H9 (cell line): Measurements from ENCODE around the gene OOSP3. TPM values are rescaled to one million over a fixed set of nuclear protein-coding genes. Genes with fewer than 3 reads are reported as not detected.

Experiments
- DNase-seq: peaks from one replicate; pipeline ENCODE4 v3.0.0-alpha.2; 2017
- H2AFZ ChIP-seq: one replicate; pipeline ENCODE4 v1.6.1; 2013; ENCODE audit warnings: mild to moderate bottlenecking, low read length, control low read depth, moderate library complexity
- H2AK5ac ChIP-seq: 2 replicates; pipeline ENCODE4 v1.6.1; 2013; ENCODE audit warnings: low read length, control low read depth, mixed read lengths; ENCODE audit not compliant: insufficient read length
- H2BK120ac ChIP-seq: one replicate; pipeline ENCODE4 v1.6.1; 2013; ENCODE audit warnings: low read depth, mild to moderate bottlenecking, low read length, control low read depth, inconsistent platforms; ENCODE audit not compliant: poor library complexity, severe bottlenecking
- H2BK12ac ChIP-seq: 2 replicates; pipeline ENCODE4 v1.6.1; 2013; ENCODE audit warnings: low read length, control low read depth, mixed read lengths, low read depth; ENCODE audit not compliant: insufficient read length
- H2BK15ac ChIP-seq: 2 replicates; pipeline ENCODE4 v1.6.1; 2013; ENCODE audit warnings: low read depth, low read length, control low read depth
- H2BK20ac ChIP-seq: one replicate; pipeline ENCODE4 v1.6.1; 2013; ENCODE audit warnings: low read depth, mild to moderate bottlenecking, low read length, control low read depth, inconsistent platforms; ENCODE audit not compliant: poor library complexity, severe bottlenecking
- H2BK5ac ChIP-seq: 2 replicates; pipeline ENCODE4 v1.6.1; 2013; ENCODE audit warnings: low read length, control low read depth, mixed read lengths; ENCODE audit not compliant: insufficient read length
- H3K14ac ChIP-seq: 2 replicates; pipeline ENCODE4 v1.6.1; 2013; ENCODE audit warnings: low read length, control low read depth; ENCODE audit not compliant: insufficient read depth
- H3K18ac ChIP-seq: 2 replicates; pipeline ENCODE4 v1.6.1; 2013; ENCODE audit warnings: low read depth, mild to moderate bottlenecking, mixed read lengths, low read length, control low read depth; ENCODE audit not compliant: insufficient read length
- H3K23ac ChIP-seq: 2 replicates; pipeline ENCODE4 v1.6.1; 2013; ENCODE audit warnings: low read length, control low read depth, mixed read lengths, low read depth; ENCODE audit not compliant: insufficient read length
- H3K23me2 ChIP-seq: 2 replicates; pipeline ENCODE4 v1.6.1; 2013; ENCODE audit warnings: low read depth, mild to moderate bottlenecking, mixed read lengths, low read length, control low read depth; ENCODE audit not compliant: insufficient read length, poor library complexity, severe bottlenecking
- H3K27ac ChIP-seq: 2 replicates; pipeline ENCODE4 v1.5.1; 2013; ENCODE audit warnings: low read length, control low read depth, mixed read lengths, low read depth; ENCODE audit not compliant: insufficient read length
- H3K27me3 ChIP-seq: 2 replicates; pipeline ENCODE4 v1.6.1; 2013; ENCODE audit warnings: low read length, control low read depth, inconsistent platforms; ENCODE audit not compliant: insufficient read depth
- H3K4ac ChIP-seq: 2 replicates; pipeline ENCODE4 v1.6.1; 2013; ENCODE audit warnings: low read depth, mild to moderate bottlenecking, control low read depth, inconsistent platforms, low read length, moderate library complexity
- H3K4me1 ChIP-seq: 2 replicates; pipeline ENCODE4 v1.6.1; 2013; ENCODE audit warnings: low read length, control low read depth, inconsistent platforms; ENCODE audit not compliant: insufficient read depth
- H3K4me2 ChIP-seq: 2 replicates; pipeline ENCODE4 v1.6.1; 2013; ENCODE audit warnings: low read length, control low read depth, mixed read lengths; ENCODE audit not compliant: insufficient read length, insufficient read depth
- H3K56ac ChIP-seq: 2 replicates; pipeline ENCODE4 v1.6.1; 2013; ENCODE audit warnings: low read depth, mild to moderate bottlenecking, mixed read lengths, low read length, control low read depth; ENCODE audit not compliant: insufficient read length
- H3K79me1 ChIP-seq: 2 replicates; pipeline ENCODE4 v1.6.1; 2013; ENCODE audit warnings: low read depth, mild to moderate bottlenecking, moderate library complexity, low read length, control low read depth, inconsistent platforms; ENCODE audit not compliant: insufficient read depth, poor library complexity, severe bottlenecking
- H3K79me2 ChIP-seq: 2 replicates; pipeline ENCODE4 v1.6.1; 2013; ENCODE audit warnings: low read length, control low read depth, inconsistent platforms; ENCODE audit not compliant: insufficient read depth
- H3K9ac ChIP-seq: 2 replicates; pipeline ENCODE4 v1.6.1; 2013; ENCODE audit warnings: low read length, control low read depth, mixed read lengths; ENCODE audit not compliant: insufficient read length; ENCODE audit errors: extremely low read depth
- H3K9me3 ChIP-seq: one replicate; pipeline ENCODE4 v1.6.1; 2013; ENCODE audit warnings: low read depth, low read length, inconsistent platforms; ENCODE audit not compliant: control insufficient read depth
- H3T11ph ChIP-seq: one replicate; pipeline ENCODE4 v1.6.1; 2013; ENCODE audit warnings: mild to moderate bottlenecking, low read length, control low read depth, inconsistent platforms
- H4K20me1 ChIP-seq: one replicate; pipeline ENCODE4 v1.6.1; 2013; ENCODE audit not compliant: control insufficient read depth, insufficient read length, insufficient read depth
- H4K5ac ChIP-seq: 2 replicates; pipeline ENCODE4 v1.6.1; 2013; ENCODE audit warnings: low read depth, mild to moderate bottlenecking, mixed read lengths, low read length, control low read depth; ENCODE audit not compliant: insufficient read length
- H4K8ac ChIP-seq: replicated peaks from 2 replicates; pipeline ENCODE4 v1.6.1; 2013; ENCODE audit warnings: low read length, control low read depth, mixed read lengths, low read depth; ENCODE audit not compliant: insufficient read length
- H4K91ac ChIP-seq: 2 replicates; pipeline ENCODE4 v1.6.1; 2013; ENCODE audit warnings: low read depth, mild to moderate bottlenecking, moderate library complexity, mixed read lengths, low read length, control low read depth; ENCODE audit not compliant: insufficient read length
- H3K27ac Mint-ChIP-seq, 3 experiments: 2 replicates in 2 of 3; 3 replicates in 1 of 3; pipeline ENCODE4 v1.8.0; 2020 to 2021; ENCODE audit warnings: mixed read lengths in 3 of 3, mild to moderate bottlenecking in 1 of 3, moderate library complexity in 1 of 3
- H3K27me3 Mint-ChIP-seq: 2 replicates; pipeline ENCODE4 v1.8.0; 2021; ENCODE audit warnings: low read depth, mild to moderate bottlenecking, moderate library complexity, mixed read lengths
- H3K36me3 Mint-ChIP-seq, 3 experiments: 2 replicates in 2 of 3; 3 replicates in 1 of 3; pipeline ENCODE4 v1.8.0; 2020 to 2021; ENCODE audit warnings: low read depth in 3 of 3, mixed read lengths in 3 of 3; ENCODE audit not compliant: insufficient read depth in 1 of 3
- H3K4me1 Mint-ChIP-seq, 2 experiments: 2 replicates each; pipeline ENCODE4 v1.8.0; 2020; ENCODE audit warnings: mixed read lengths in 2 of 2
- H3K4me3 Mint-ChIP-seq, 2 experiments: 2 replicates in 1 of 2; 3 replicates in 1 of 2; pipeline ENCODE4 v1.8.0; 2020 to 2021; ENCODE audit warnings: mild to moderate bottlenecking in 2 of 2, mixed read lengths in 2 of 2, moderate library complexity in 1 of 2
- H3K9me3 Mint-ChIP-seq, 2 experiments: 2 replicates in 1 of 2; 3 replicates in 1 of 2; pipeline ENCODE4 v1.8.0; 2020; ENCODE audit warnings: mild to moderate bottlenecking in 2 of 2, mixed read lengths in 2 of 2, moderate library complexity in 1 of 2
- WGBS: extraction: QIAGEN DNeasy Blood & Tissue Kit; methylation state at CpG from one replicate; pipeline ENCODE4 v1.1.7; 2013; ENCODE audit warnings: missing lambda C conversion rate, low lambda C conversion rate, mixed read lengths; ENCODE audit not compliant: insufficient read length; ENCODE audit errors: extremely low coverage; 5-methylcytosine and 5-hydroxymethylcytosine counted together
- total RNA-seq: library from RNA; stranded (reverse); gene quantifications from 2 replicates; pipeline ENCODE4 v1.2.1, GENCODE V29; 2021
- TF ChIP-seq, protein P1 (sequence below): fragments of 200-600 bp; sonication (generic); conservative IDR thresholded peaks from 3 replicates; pipeline ENCODE4 v1.8.0; 2021; ENCODE audit warnings: antibody characterized with exemption, mild to moderate bottlenecking

OOSP3 gene
- total RNA-seq, 1 experiment from 2014 or later, result not detected

DNA sequence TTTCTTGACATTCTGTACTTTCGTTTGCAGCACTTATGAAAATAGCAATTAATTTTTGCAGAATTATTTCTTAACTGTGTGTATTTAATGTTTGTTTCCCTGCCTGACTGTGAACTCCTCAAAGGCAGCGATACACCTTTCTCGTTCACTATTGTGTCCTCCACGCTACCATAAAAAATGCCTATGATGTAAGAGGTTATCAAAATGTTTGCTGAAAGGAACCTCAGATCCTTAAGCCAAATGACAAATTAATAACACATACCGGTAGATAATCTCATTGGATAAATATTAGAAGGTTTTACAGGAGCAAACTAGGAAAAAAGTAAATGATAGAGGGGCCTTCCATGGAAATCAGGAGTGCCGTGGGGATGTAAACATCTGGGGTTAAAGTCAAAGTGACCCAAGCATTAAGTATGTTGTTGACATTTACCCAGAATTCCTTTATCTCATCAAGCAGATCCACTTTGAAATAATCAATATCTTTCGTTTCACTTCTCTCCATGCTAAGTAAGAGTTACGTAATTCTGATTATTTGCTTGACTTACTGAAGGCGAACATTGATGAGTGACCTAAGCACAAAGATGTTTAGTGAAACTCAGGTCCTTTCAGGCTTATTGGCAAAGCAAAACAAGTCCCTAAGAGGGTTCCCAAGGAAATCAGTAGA, 2.6 kb upstream of the OOSP3 start:
- H3T11ph ChIP-seq, result no peak overlapping the region
- no peak overlapping the region for H3K4ac ChIP-seq
- TF ChIP-seq, protein P1, sequence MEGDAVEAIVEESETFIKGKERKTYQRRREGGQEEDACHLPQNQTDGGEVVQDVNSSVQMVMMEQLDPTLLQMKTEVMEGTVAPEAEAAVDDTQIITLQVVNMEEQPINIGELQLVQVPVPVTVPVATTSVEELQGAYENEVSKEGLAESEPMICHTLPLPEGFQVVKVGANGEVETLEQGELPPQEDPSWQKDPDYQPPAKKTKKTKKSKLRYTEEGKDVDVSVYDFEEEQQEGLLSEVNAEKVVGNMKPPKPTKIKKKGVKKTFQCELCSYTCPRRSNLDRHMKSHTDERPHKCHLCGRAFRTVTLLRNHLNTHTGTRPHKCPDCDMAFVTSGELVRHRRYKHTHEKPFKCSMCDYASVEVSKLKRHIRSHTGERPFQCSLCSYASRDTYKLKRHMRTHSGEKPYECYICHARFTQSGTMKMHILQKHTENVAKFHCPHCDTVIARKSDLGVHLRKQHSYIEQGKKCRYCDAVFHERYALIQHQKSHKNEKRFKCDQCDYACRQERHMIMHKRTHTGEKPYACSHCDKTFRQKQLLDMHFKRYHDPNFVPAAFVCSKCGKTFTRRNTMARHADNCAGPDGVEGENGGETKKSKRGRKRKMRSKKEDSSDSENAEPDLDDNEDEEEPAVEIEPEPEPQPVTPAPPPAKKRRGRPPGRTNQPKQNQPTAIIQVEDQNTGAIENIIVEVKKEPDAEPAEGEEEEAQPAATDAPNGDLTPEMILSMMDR, result no peak
- no CpG with 5 or more reads among the region's 9 CpGs for WGBS
- no peaks in the 10 kb centered on the region for H3K36me3 Mint-ChIP-seq
- no peak overlapping the region for H3K56ac ChIP-seq
- no peaks in the 10 kb centered on the region for H3K27me3 ChIP-seq
- H3K18ac ChIP-seq, result no peak overlapping the region
- no peaks in the 10 kb centered on the region for H3K9me3 Mint-ChIP-seq
- no peak overlapping the region for H4K8ac ChIP-seq
- no peak overlapping the region for H3K14ac ChIP-seq
- H4K91ac ChIP-seq, result no peak overlapping the region
- no peak overlapping the region for H3K4me2 ChIP-seq
- no peak overlapping the region for H2BK5ac ChIP-seq
- no peaks in the 10 kb centered on the region for H3K23me2 ChIP-seq
- no peak overlapping the region for H3K4me3 Mint-ChIP-seq
- no peaks in the 10 kb centered on the region for H3K9me3 ChIP-seq
- H2BK120ac ChIP-seq, result no peak overlapping the region
- no peak overlapping the region for H2BK15ac ChIP-seq
- no peak overlapping the region for H3K27ac Mint-ChIP-seq
- H2BK20ac ChIP-seq, result no peak overlapping the region
- no peak overlapping the region for H3K27ac ChIP-seq
- no peak for DNase-seq
- peaks cover 17 to 20% of the 10 kb centered on the region in 2 experiments for H3K4me1 Mint-ChIP-seq
- H3K79me1 ChIP-seq, result no peaks in the 10 kb centered on the region
- no peak overlapping the region for H3K9ac ChIP-seq
- H4K5ac ChIP-seq, result no peak overlapping the region
- no peaks in the 10 kb centered on the region for H4K20me1 ChIP-seq
- no peak overlapping the region for H2AFZ ChIP-seq
- no peak overlapping the region for H2BK12ac ChIP-seq
- H2AK5ac ChIP-seq, result no peak overlapping the region
- no peaks in the 10 kb centered on the region for H3K79me2 ChIP-seq
- H3K23ac ChIP-seq, result no peak overlapping the region
- H3K27me3 Mint-ChIP-seq, result no peaks in the 10 kb centered on the region
- H3K4me1 ChIP-seq, result peaks cover 2% of the 10 kb centered on the region; the same call in 1 of the 2 replicates
